HG02938 (cell line): ENCODE data around the gene EDDM3A.

Experiments
- ATAC-seq: cut with Tn5 transposase; IDR thresholded peaks from one replicate; pipeline ENCODE4 v1.9.1; 2021; ENCODE audit warnings: mild to moderate bottlenecking, moderate library complexity; ENCODE audit not compliant: unreplicated experiment

The EDDM3A gene

DNA sequence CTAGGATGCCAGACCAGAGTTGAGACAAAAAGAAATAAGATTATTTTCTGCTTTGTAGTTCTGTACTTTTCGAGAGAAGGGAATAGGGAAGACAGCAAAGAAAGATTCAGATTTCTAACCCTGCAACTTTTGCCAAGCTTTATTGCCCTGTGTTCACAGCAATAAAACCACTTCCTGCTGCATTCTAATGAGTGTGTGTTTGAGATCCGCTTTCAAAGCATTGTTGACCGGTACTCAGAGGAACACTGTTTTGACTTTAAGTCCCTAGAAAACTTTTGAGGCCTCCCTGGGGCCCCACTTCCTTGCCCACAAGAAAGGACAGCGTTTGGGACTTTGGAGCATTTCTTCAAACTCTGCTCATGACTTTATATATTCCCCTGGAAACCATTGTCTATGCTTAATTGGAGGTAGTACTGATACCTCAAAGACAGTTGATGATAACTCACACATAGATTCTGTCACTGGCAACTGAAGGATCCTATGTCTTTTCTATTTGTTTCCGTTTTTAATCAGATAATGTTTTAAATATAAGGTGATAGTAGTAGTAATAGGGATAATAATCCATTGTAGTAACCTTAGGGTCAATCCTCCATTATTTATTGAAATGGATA is 36.7 kb downstream of the EDDM3A start:
- ATAC-seq: no peak

DNA sequence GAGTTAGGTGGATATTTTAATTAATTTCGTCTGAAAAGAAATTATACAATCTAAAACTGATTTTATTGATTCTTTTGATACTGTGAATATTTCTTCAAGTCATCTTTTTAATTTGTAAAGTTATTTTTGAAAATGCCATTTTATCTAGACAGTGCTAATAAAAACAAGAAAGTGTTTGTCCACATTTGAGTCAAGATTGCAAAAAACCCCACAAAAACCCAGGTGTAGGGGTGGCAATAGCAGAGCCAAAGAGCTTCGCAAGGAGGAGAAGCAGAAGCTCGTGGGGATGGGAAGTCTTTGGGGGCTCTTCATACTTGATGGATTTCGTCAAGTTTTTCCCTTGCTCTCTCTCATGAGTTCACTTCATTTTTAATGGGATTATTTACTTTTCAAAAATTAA is 41.3 kb downstream of the EDDM3A start:
- ATAC-seq: no peak

DNA sequence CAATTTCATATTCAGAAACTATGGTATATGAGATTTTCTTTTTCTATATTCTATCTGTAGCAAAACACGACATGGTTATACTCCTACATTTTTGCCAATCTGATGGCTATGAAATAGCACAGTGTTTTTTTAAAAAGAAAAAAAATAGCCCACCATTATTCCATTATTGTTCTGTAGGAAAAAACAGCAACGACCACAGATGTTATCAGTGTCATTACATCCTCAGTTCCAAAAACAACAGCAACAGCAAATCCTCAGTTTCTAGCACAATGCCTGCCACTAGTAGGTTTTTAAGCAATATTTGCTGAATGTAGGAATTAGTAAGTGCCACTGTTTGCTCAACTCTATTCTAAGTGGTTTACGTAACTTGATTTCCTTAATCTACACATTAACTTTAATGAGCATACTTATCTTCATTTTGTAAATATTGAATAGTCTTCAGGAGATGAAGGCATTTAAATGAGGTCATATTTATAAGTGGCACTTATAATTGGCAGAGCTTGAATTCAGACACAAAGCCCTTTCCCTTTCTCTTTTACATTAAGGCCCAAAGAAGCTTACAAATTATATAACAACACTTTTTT is 43.6 kb downstream of the EDDM3A start:
- ATAC-seq: no peak

DNA sequence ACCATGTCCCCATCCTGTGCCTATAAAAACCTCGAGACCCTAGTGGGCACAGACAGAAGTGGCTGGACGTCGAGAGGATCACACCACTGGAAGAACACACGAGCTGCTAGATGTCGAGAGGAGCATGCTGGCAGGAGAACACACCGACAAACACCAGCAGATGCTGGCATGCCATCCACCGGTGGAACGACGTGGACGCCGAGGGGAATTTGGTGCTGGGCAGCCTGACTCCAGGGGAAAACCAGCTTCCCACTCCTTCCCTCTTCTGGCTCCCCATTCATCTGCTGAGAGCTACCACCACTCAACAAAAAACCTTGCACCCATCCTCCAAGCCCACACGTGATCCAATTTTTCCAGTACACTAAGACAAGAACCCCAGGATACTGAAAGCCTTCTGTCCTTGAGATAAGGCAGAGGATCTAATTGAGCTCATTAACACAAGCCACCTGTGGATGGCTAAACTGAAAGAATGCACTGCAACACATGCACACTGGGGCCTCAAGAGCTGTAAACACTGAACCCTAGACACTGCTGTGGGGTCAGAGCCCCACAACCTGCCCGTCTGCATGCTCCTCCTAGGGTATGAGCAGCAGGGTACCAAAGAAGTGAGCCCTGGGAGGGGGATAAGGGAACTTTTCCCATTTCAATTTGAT is 44.9 kb downstream of the EDDM3A start:
- ATAC-seq: no peak

DNA sequence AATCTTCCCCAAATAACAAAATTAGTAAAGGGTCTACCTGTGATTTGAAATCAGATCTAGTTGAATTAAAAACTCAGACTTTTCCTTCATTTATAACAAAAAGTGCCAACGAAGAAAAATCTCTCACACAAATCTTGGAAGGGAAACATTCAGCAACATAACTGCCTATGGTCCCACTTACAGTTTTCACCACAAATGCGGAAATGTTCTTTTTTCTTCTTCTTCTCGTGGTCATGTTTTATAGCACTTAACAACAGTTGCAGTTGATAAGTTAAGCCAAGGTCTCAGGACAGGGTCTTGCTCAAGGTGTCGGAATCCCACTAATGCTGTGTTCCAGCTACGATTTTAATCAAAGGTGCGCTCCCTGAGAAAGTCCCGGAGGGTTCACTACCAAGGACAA is 45.5 kb downstream of the EDDM3A start:
- ATAC-seq: no peak

DNA sequence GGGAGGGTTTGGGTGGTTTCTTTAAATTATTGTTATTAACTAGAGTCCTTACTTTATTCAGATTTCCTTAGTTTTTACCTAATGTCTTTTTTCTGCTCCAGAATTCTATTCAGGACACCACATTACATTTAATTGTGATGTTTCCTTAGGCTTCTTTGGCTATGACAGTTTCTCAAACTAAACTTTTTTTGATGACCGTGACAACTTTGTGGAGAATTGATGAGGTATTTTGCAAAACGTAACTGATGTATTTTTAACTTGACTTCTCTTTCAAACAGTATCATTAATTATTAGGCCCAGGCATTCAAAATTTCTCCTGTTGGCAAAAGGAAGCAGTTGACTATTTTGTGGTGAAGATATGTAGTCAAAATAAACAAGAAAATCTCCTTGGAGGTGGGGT is 45.9 kb downstream of the EDDM3A start:
- no peak for ATAC-seq

DNA sequence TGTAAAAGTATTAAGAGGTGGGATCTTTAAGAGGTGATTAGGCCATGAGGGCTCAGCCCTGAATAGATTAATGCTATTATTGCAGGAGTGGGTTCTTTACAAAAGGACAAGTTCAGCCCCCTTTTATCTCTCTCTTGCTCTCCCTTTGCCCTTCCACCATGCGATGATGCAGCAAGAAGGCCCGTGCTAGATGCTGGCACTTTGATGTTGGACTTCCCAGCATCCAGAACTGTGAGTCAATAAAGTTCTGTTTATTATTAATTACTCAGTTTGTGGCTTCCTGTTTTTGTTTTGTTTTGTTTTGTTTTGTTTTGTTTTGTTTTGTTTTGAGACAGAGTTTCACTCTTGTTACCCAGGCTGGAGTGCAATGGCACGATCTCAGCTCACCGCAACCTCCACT is 46.9 kb downstream of the EDDM3A start:
- no peak for ATAC-seq

DNA sequence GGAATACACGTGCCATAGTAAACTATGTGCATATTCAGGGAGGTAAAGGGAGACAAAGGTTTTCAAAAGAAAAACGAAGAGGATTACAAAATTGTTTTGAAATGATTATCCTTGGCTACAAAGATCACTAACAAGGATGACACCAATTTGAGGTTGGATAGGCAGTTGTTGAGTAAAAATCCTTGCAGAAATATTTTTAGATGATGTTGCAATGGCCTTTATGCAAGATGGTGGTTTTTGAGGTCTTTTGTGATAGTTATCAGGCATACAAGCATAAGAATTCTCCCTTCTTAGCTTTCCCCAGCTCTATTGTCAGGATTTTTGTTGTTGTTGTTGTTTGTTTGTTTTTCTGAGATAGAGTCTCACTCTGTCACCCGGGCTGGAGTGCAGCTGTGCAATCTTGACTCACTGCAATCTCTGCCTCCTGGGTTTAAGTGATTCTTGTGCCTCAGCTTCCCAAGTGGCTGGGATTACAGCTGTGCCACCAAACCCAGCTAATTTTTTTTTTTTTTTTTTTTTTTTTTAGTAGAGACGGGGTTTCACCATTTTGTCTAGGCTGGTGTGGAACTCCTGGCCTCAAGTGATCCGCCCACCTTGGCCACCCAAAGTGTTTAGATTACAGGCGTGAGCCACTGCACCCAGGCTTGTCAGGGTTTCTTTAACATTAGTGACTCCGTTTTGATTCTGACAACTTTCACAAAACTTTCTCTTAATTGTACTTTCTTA is 49.1 kb downstream of the EDDM3A start:
- ATAC-seq: no peak

DNA sequence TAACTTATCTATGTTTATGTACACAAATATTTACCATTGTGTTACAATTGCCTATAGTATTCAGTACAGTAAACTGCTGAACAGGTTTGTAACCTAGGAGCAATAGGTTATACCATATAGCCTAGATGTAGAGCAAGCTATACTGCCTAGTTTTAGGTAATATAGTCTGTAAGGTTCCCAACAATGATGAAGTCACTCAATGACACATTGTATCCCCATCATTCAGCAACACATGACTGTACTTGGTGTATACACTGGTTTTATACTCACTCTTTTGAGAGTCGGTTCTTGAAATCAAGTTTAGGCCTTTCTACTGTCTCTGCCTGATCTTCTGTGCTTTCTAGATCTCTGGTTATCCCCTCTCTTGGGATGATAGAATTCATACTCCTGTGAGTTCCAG is 51.5 kb downstream of the EDDM3A start:
- ATAC-seq: no peak
